GM18907 (cell line): ENCODE measurements around the gene GPR161.
"Not testable (repeated sequence)": the region's sequence is repeated elsewhere in the genome, so short reads cannot be mapped to it uniquely, and the experiment has no call there.

Experiments used
- ATAC-seq: cut with Tn5 transposase; IDR thresholded peaks from one replicate; pipeline ENCODE4 v1.9.1; 2021; ENCODE audit warnings: mild to moderate bottlenecking, moderate library complexity; ENCODE audit not compliant: unreplicated experiment

Gene GPR161

GRCh38 chr1:168089326-168089978 is 47.3 kb downstream of the GPR161 start:
- ATAC-seq: no peak

- no peak for ATAC-seq
Measured at GRCh38 chr1:168088511-168089325, 48.0 kb downstream of the GPR161 start.

- ATAC-seq: no peak
Measured at GRCh38 chr1:168087696-168088095, 49.0 kb downstream of the GPR161 start.

- no peak for ATAC-seq
Measured at GRCh38 chr1:168086438-168086837, 50.3 kb downstream of the GPR161 start.

- no peak for ATAC-seq
Measured at GRCh38 chr1:168085401-168085872, 51.3 kb downstream of the GPR161 start.

GRCh38 chr1:168084396-168085231 is 52.1 kb downstream of the GPR161 start:
- ATAC-seq: no peak

- ATAC-seq: no peak
Measured at GRCh38 chr1:168083456-168084325, 53.0 kb downstream of the GPR161 start.

GRCh38 chr1:168082008-168082876 is 54.5 kb downstream of the GPR161 start:
- ATAC-seq: peak; percentile 88

GRCh38 chr1:168081373-168082007 is 55.2 kb downstream of the GPR161 start:
- ATAC-seq: no peak

- ATAC-seq: no peak
Measured at GRCh38 chr1:168079761-168080160, 57.0 kb downstream of the GPR161 start.

GRCh38 chr1:168069384-168069783 is 67.3 kb downstream of the GPR161 start:
- no peak for ATAC-seq

GRCh38 chr1:168065506-168065905 is 71.2 kb downstream of the GPR161 start:
- ATAC-seq: no peak

- no peak for ATAC-seq
Measured at GRCh38 chr1:168064216-168064615, 72.5 kb downstream of the GPR161 start.

- no peak for ATAC-seq
Measured at GRCh38 chr1:168057921-168058320, 78.8 kb downstream of the GPR161 start.

GRCh38 chr1:168057355-168057754 is 79.4 kb downstream of the GPR161 start:
- no peak for ATAC-seq

GRCh38 chr1:168056152-168056551 is 80.6 kb downstream of the GPR161 start:
- not testable (repeated sequence) for ATAC-seq

GRCh38 chr1:168054117-168054516 is 82.6 kb downstream of the GPR161 start:
- ATAC-seq: no peak

- ATAC-seq: no peak
Measured at GRCh38 chr1:168053681-168054080, 83.0 kb downstream of the GPR161 start.

GRCh38 chr1:168050880-168051279 is 85.8 kb downstream of the GPR161 start:
- ATAC-seq: no peak
